CD8-positive, alpha-beta memory T cell (primary cell): Measurements from ENCODE around the gene FAHD2A. TPM values are rescaled to one million over a fixed set of nuclear protein-coding genes. Genes with fewer than 3 reads are reported as not detected.
"Not testable (repeated sequence)": the region's sequence is repeated elsewhere in the genome, so short reads cannot be mapped to it uniquely, and the experiment has no call there.

Source experiments
- CTCF ChIA-PET: fragments of 350-600 bp; sonication (Branson Sonifier 250); formaldehyde crosslinking; loops from one replicate; lab custom pipeline; 2021; ENCODE audit warnings: antibody characterized with exemption; lab: Charles Lee
- POLR2A ChIA-PET: fragments of 350-600 bp; sonication (Branson Sonifier 250); formaldehyde crosslinking; loops from one replicate; lab custom pipeline; 2021; ENCODE audit warnings: antibody characterized with exemption; lab: Charles Lee
- DNase-seq, 5 donors: peaks; one replicate each; pipeline versions ENCODE4 v3.0.0 to v3.0.0-alpha.2; 2020 to 2022; ENCODE audit warnings: mixed read lengths in 1 of 5
- H3K27ac ChIP-seq: one replicate; pipeline ENCODE4 v1.7.0; 2013; ENCODE audit warnings: low read depth, mild to moderate bottlenecking, low read length, moderate library complexity
- H3K27me3 ChIP-seq: 2 replicates; pipeline ENCODE4 v1.7.0; 2013; ENCODE audit warnings: low read length, mild to moderate bottlenecking; ENCODE audit not compliant: insufficient read depth, poor library complexity, severe bottlenecking
- H3K36me3 ChIP-seq: 2 replicates; pipeline ENCODE4 v1.7.0; 2013; ENCODE audit warnings: mild to moderate bottlenecking, low read length, moderate library complexity; ENCODE audit not compliant: insufficient read depth
- H3K4me1 ChIP-seq: 2 replicates; pipeline ENCODE4 v1.7.0; 2013; ENCODE audit warnings: mild to moderate bottlenecking, low read length, moderate library complexity; ENCODE audit not compliant: insufficient read depth
- H3K4me3 ChIP-seq: 2 replicates; pipeline ENCODE4 v1.7.0; 2013; ENCODE audit warnings: mild to moderate bottlenecking, low read length
- H3K9me3 ChIP-seq: 2 replicates; pipeline ENCODE4 v1.7.0; 2013; ENCODE audit warnings: mild to moderate bottlenecking, low read length
- H3K27ac Mint-ChIP-seq, 8 donors: one replicate each; pipeline ENCODE4 v1.8.0; 2020 to 2021; ENCODE audit warnings: mixed read lengths in 8 of 8, mild to moderate bottlenecking in 6 of 8, inconsistent platforms in 3 of 8, moderate library complexity in 3 of 8
- H3K27me3 Mint-ChIP-seq, 2 donors: one replicate each; pipeline ENCODE4 v1.8.0; 2020 to 2021; ENCODE audit warnings: mixed read lengths in 2 of 2, mild to moderate bottlenecking in 1 of 2, moderate library complexity in 1 of 2
- H3K36me3 Mint-ChIP-seq, 3 donors: one replicate each; pipeline ENCODE4 v1.8.0; 2020 to 2021; ENCODE audit warnings: mixed read lengths in 3 of 3, inconsistent platforms in 1 of 3, mild to moderate bottlenecking in 1 of 3
- H3K4me1 Mint-ChIP-seq, 3 donors: one replicate each; pipeline ENCODE4 v1.8.0; 2020 to 2021; ENCODE audit warnings: mixed read lengths in 3 of 3, inconsistent platforms in 1 of 3, mild to moderate bottlenecking in 1 of 3
- H3K4me3 Mint-ChIP-seq, 7 donors: one replicate each; pipeline ENCODE4 v1.8.0; 2020 to 2021; ENCODE audit warnings: mixed read lengths in 7 of 7, mild to moderate bottlenecking in 6 of 7, moderate library complexity in 4 of 7, inconsistent platforms in 2 of 7
- H3K9me3 Mint-ChIP-seq, 5 donors: one replicate each; pipeline ENCODE4 v1.8.0; 2020 to 2022; ENCODE audit warnings: mixed read lengths in 5 of 5, mild to moderate bottlenecking in 3 of 5, moderate library complexity in 2 of 5, inconsistent platforms in 1 of 5
- polyA plus RNA-seq: library from polyadenylated mRNA; unstranded; fragments of 300-500 nt; fragmentation: Illumina TruSeq; gene quantifications from one replicate; pipeline ENCODE4 v1.2.3, GENCODE V29; 2021
- total RNA-seq, 2 experiments: library from RNA; stranded (reverse); gene quantifications; one replicate each; pipeline ENCODE4 v1.2.3, GENCODE V29; 2021

The FAHD2A gene
- total and polyA plus RNA-seq, 3 experiments from 2014 or later: 20.0 to 32.3 (median 28.8) TPM

- H3K4me1 Mint-ChIP-seq, H3K36me3 Mint-ChIP-seq, H3K27me3 Mint-ChIP-seq, H3K27me3 ChIP-seq, DNase-seq, H3K4me3 ChIP-seq, H3K27ac Mint-ChIP-seq, H3K9me3 ChIP-seq, H3K27ac ChIP-seq, CTCF ChIA-PET, POLR2A ChIA-PET, H3K36me3 ChIP-seq, H3K4me1 ChIP-seq, H3K9me3 Mint-ChIP-seq, H3K4me3 Mint-ChIP-seq: not testable (repeated sequence)
Observed at GRCh38 chr2:95445317-95445716, 42.8 kb downstream of the FAHD2A start.

DNA sequence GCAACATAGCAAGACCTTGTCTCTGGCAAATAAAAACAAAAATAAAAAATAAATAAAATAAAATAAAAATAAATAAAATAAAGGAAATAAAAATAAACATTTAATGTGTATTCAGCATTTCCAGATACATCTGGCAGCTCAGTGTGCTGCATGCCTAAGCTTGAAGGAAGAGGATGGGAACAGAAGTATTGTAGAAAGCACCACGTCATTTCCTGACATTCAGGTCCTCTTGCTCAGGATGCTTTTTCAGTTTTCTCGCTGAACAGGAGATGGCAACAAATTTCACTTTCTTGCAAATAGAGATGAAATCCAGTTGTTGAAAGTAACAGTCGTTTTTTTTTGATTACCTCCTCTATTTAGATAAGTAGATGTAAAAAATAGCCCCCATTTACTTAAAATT lies 60.8 kb downstream of the FAHD2A start:
- H3K27me3 ChIP-seq, H3K36me3 Mint-ChIP-seq, H3K27ac Mint-ChIP-seq, H3K4me1 ChIP-seq, POLR2A ChIA-PET, H3K9me3 Mint-ChIP-seq, H3K9me3 ChIP-seq, H3K4me1 Mint-ChIP-seq, H3K4me3 Mint-ChIP-seq, CTCF ChIA-PET, DNase-seq, H3K36me3 ChIP-seq, H3K27ac ChIP-seq, H3K4me3 ChIP-seq, H3K27me3 Mint-ChIP-seq: not testable (repeated sequence)

Other genes with a start within 250 kb of the FAHD2A start
- 10 to 100 TPM; 10.3 to 12.2 TPM for gene ZNF514, start 242.9 kb upstream of the FAHD2A start, total RNA-seq
- gene ZNF514, start 242.9 kb upstream of the FAHD2A start, polyA plus RNA-seq: 9.9 TPM
- 1 to 10 TPM; 5.3 to 5.7 TPM for gene ZNF2, start 236.9 kb upstream of the FAHD2A start, total RNA-seq
- 2.6 TPM for gene ZNF2, start 236.9 kb upstream of the FAHD2A start, polyA plus RNA-seq
- gene ZNF892, start 195.2 kb upstream of the FAHD2A start, total RNA-seq: 1 to 10 TPM; 4.3 to 4.7 TPM
- gene ZNF892, start 195.2 kb upstream of the FAHD2A start, polyA plus RNA-seq: 0.39 TPM
- under 1 TPM; 0.18 to 0.46 TPM for gene PROM2, start 128.3 kb upstream of the FAHD2A start, total RNA-seq
- gene PROM2, start 128.3 kb upstream of the FAHD2A start, polyA plus RNA-seq: not detected
- gene KCNIP3, start 105.4 kb upstream of the FAHD2A start, total RNA-seq: not detected
- gene KCNIP3, start 105.4 kb upstream of the FAHD2A start, polyA plus RNA-seq: not detected
- gene TRIM43B, start 82.0 kb downstream of the FAHD2A start, total RNA-seq: not detected
- not detected for gene TRIM43B, start 82.0 kb downstream of the FAHD2A start, polyA plus RNA-seq
- not detected for gene TRIM43, start 189.3 kb downstream of the FAHD2A start, total RNA-seq
- gene TRIM43, start 189.3 kb downstream of the FAHD2A start, polyA plus RNA-seq: not detected